Stimulated activated CD4-positive, alpha-beta T cell treated with anti-CD3 and anti-CD28 coated beads, Interleukin-12 subunit alpha, Interleukin-12 subunit beta, amount 100 ng/mL, for 24 hours (primary cell): ENCODE results near the gene RIN3.
"Not testable (repeated sequence)": the region's sequence is repeated elsewhere in the genome, so short reads cannot be mapped to it uniquely, and the experiment has no call there.

Experiments used
- DNase-seq, 2 experiments: peaks; one replicate each; pipeline ENCODE4 v3.0.0-alpha.2; 2020; ENCODE audit warnings: low read depth in 2 of 2

RIN3 gene

DNA sequence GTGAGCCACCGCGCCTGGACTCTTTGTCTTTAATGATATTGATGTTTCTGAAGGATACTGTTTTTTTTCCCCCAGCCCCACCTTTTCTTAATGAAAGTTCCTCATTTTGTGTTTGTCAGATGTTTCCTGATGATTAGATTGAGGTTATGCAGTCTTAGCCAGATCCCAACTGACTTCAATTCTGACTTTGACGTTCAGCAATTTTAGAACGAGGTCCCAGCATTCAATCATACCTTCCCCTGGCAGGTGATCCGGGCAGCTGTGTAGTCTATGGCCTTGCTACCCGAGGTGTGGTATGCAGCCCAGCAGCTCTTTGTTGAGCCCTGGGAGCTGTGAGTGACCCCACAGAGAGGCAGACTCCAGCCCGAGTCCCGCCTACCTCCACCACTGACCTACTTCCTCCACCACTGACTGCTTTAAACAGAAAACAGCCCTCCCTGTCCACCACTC is 152.1 kb downstream of the RIN3 start:
- no peak for DNase-seq

- no peak for DNase-seq
Observed at GRCh38 chr14:92666251-92666650, 152.7 kb downstream of the RIN3 start.

- DNase-seq = no peak
Observed at GRCh38 chr14:92668276-92668973, 154.8 kb downstream of the RIN3 start.

GRCh38 chr14:92670160-92670559 is 156.6 kb downstream of the RIN3 start:
- no peak for DNase-seq

- DNase-seq = no peak
Observed at GRCh38 chr14:92670643-92671366, 157.2 kb downstream of the RIN3 start.

DNA sequence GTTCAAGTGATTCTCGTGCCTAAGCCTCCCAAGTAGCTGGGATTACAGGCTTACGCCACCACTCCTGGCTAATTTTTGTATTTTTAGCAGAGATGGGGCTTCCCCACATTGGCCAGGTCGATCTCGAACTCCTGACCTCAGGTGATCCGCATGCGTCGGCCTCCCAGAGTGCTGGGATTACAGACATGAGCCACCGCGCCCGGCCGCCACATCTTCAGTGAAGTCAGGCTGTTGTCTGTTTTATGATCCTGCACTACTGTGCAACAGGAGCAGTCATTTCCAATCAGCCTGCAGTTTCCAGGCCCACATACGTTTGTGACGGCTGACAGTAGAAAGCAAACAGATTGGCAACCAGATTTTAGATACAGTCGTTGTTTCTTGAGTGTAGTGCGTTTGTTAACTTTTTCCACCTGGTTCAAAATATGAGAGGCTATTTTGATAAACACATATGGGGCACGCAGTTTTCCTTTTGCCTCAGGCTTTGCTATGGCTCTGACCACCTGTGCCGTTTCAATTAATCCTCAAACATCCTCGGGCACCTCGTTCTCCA is 160.1 kb downstream of the RIN3 start:
- DNase-seq = no peak

GRCh38 chr14:92675421-92675820 is 161.8 kb downstream of the RIN3 start:
- DNase-seq = no peak

DNA sequence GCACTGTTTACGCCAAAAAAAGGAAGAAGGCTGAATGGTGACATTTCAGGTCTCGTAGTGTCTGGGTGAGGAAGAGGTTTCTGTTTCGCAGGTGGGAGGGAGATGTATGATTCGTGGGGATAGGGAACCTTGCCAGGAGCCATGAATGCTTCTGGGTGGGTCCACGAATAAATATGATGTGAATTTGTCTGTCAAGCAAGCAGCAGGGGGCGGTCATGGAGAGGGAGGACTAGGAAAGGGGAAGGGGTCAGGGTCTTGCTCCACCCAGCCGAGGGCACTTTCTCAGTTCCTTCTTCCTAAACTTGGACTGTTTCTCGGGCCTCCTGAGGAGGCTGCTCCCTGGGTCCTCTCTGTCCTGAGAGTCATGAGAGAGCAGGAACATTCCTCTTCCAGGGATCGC is 162.4 kb downstream of the RIN3 start:
- DNase-seq = no peak

- DNase-seq = no peak
Observed at GRCh38 chr14:92676403-92677086, 163.0 kb downstream of the RIN3 start.

- DNase-seq = peak in 1 of 2 experiments; percentile 68
Observed at GRCh38 chr14:92677087-92677668, 163.6 kb downstream of the RIN3 start.

DNA sequence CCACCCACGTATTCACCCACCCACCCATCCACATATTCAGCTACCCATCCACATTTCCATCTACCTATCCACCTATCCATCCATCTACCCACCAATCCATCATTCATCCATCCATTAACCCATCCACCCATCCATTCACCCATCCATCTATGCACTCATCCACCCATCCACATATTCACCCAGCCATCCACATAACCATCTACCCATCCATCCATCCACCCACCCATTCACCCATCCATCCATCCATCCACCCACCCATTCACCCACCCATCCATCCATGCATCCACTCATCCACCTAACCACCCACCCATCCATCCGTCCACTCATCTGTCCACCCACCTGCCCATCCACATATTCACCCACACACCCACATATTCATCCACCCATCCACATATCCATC is 164.4 kb downstream of the RIN3 start:
- DNase-seq = no peak

- DNase-seq = no peak
Observed at GRCh38 chr14:92678766-92679165, 165.2 kb downstream of the RIN3 start.

- DNase-seq = no peak
Observed at GRCh38 chr14:92679246-92679645, 165.7 kb downstream of the RIN3 start.

GRCh38 chr14:92680330-92680729 is 166.7 kb downstream of the RIN3 start:
- not testable (repeated sequence) for DNase-seq

DNA sequence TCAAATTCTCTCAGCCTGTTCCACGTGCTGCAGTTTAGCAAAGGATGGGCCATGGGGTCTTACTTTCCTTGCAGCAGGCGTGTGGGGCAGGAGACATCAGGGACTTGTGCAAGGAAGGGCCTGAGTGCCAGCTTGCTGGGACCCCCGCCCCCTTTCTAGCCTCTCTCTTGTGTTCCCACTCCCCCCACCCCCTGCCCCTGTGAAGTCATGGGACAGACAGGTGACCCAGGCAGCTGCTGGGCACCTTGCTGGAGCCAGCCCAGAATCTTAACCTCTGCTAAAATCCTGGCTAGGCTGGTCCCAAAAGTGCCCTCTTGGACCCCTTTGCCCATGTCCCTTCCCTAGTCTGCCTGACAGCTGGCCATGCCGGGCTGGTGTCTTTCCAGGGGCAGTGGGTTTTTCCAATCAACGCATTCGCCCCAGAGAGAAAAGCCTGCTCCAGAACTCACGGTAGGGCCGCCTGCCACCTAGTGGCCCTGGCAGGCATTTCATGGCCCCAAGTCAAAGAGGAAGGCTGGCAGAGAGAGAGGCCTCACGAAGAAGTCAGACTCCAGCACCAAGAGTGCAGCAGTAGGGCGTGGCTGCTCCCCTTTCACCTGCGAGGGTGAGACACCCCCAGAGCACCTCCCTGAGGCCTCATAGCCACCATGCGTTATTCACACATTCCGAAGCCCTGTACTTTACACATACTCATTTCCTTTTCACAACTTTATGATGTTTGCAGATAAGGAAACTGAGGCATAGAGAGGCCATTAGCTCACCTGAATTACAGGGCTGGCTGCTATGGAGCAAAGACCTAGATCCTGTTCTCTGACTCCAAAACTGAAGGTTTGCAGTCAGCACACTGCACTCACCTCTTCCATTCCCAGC is 167.4 kb downstream of the RIN3 start:
- peak; percentile 52 to 68 for DNase-seq

DNA sequence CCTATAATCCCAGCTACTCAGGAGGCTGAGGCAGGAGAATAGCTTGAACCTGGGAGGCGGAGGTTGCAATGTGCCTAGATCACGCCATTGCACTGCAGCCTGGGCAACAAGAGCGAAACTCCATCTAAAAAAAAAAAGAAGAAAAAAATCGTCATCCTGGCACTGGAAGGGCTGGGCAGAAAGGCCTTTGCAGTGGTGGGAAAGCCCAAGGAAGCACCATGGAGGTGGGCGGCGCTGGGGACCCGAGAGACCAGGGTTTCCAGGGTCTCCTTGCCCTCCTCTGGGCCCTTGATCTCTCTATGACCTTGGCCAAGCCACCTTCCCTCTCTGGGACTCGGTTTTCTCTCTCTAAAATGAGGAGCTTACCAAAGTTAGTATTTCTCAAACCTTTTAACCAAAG is 169.5 kb downstream of the RIN3 start:
- DNase-seq = no peak

DNA sequence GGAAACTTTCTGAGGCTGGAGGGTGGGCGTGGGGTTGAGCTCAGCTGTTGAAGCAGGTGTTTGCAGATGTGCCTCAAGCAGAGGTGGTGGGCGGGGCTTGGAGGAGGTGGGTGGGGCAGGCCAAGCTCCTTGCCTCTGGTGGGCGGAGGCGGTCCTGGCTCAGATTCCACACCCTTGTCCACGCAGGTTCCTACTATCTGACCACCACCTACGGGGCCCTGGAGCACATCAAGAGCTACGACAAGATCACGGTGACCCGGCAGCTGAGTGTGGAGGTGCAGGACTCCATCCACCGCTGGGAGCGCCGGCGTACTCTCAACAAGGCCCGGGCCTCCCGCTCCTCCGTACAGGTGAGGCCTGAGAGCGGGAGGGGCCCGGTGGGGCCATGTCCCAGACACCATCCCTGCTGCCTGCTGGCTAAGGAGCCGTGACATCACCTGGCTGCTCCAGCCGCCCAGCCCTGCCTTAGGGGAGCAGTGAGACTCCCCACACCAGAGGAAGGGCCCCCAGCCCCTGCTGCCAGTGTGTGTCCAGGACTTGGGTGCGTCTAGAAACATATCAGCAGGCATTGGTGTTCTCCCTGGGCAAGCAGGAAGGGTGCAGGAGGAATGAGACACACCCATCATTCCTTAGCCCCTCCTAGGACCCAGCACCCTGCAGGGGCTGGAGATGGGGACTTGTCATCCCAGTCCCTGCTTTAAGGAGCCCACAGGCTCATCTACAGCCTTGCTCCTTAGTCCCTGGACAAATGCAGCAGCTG is 171.4 kb downstream of the RIN3 start:
- DNase-seq = no peak

DNA sequence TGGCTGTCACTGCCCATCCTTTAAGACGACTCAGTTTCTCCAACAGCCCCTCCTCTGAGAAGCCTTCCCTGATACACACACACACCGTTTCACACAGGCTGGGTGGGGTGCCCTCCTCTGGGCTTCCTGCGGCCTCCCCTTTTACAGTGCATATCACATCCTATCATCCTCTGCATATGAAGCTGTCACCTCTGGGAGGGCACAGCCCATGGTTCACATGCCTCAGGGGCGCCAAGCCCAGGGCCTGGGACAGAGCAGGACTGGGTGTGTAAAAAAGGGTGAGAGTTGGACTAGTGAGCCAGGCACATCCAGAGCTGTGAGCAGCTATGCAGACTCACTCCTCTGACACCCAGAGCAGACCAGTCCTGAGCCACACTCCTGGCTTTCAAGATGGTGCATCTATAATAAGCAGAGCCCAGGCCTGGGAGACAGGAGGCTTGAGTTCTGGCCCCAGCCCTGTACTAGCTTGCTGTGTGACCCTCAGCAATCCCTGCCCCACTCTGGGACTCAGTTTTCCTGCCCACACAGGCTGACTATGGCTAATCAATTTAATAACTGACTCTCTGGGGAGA is 172.3 kb downstream of the RIN3 start:
- DNase-seq = no peak

- no peak for DNase-seq
Observed at GRCh38 chr14:92686411-92686899, 172.9 kb downstream of the RIN3 start.

DNA sequence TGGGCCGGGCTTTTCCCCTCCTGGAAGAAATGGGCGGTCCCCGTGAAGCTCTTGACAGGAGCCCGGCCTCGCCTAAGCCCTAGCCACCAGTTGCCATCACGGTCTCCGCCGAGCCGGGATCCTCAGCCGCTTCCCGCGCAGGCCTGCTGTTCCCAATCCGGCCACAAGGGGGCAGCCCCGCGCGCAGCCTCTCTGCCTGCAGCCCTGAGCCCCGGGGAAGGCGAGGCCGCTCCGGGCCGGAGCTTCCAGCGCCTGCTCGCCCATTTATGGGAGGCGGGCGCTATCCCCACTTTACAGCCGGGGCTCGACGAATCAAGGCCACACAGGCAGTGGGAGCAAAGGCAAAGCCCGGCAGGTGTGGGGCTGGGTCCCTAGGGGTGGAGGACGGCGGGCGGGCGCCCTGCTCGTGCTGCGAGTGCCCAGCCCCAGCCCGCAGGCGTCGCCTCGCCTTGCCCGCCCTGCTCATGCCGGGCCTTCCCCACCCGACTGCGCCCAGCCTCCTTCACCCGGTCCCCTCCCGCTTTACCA is 173.4 kb downstream of the RIN3 start:
- peak; percentile 27 to 57 for DNase-seq
